OCI-LY7 (cell line): ENCODE measurements around the gene VPREB3. TPM values are rescaled to one million over a fixed set of nuclear protein-coding genes. Genes with fewer than 3 reads are reported as not detected.

Source experiments
- BruUV-seq: library from RNA; stranded (reverse); fragments of 400-500 nt; replicated peaks from 2 replicates; lab custom pipeline; 2021; lab: Mats Ljungman, UMichigan
- CTCF ChIA-PET: fragments of 300-600 bp; sonication (Branson Sonifier 250); formaldehyde crosslinking; loops from one replicate; lab custom pipeline; 2022; ENCODE audit warnings: antibody characterized with exemption; ENCODE audit not compliant: unreplicated experiment; lab: Charles Lee
- POLR2A ChIA-PET: fragments of 300-600 bp; sonication (Branson Sonifier 250); formaldehyde crosslinking; loops from one replicate; lab custom pipeline; 2022; ENCODE audit warnings: antibody characterized with exemption; lab: Charles Lee
- DNase-seq: peaks from one replicate; pipeline ENCODE4 v3.0.0-alpha.2; 2015; ENCODE audit warnings: low spot score
- H2AFZ ChIP-seq: fragments of 200-600 bp; sonication (generic), shearing (Covaris generic); 2 replicates; pipeline ENCODE4 v1.6.1; 2014; ENCODE audit warnings: mild to moderate bottlenecking, antibody characterized with exemption, low read length, moderate library complexity
- H3K27ac ChIP-seq: fragments of 200-600 bp; sonication (generic); 2 replicates; pipeline ENCODE4 v1.5.1; 2014; ENCODE audit warnings: mixed run types, low read depth, mild to moderate bottlenecking, moderate library complexity, low read length, inconsistent platforms; ENCODE audit not compliant: poor library complexity, severe bottlenecking
- H3K36me3 ChIP-seq: fragments of 200-600 bp; sonication (generic); 2 replicates; pipeline ENCODE4 v1.6.1; 2014; ENCODE audit warnings: mild to moderate bottlenecking, antibody characterized with exemption, low read length, moderate library complexity, mixed read lengths; ENCODE audit not compliant: insufficient read depth
- H3K4me1 ChIP-seq: fragments of 200-600 bp; sonication (generic); 2 replicates; pipeline ENCODE4 v1.5.1; 2014; ENCODE audit warnings: mild to moderate bottlenecking, low read length; ENCODE audit not compliant: insufficient read depth, poor library complexity, severe bottlenecking
- H3K4me2 ChIP-seq: fragments of 200-600 bp; sonication (generic); 2 replicates; pipeline ENCODE4 v1.6.1; 2014; ENCODE audit warnings: mild to moderate bottlenecking, low read length
- H3K4me3 ChIP-seq: fragments of 200-600 bp; sonication (generic); 2 replicates; pipeline ENCODE4 v1.5.1; 2014; ENCODE audit warnings: mild to moderate bottlenecking, low read depth, low read length; ENCODE audit not compliant: poor library complexity, severe bottlenecking
- H3K79me2 ChIP-seq: fragments of 200-600 bp; sonication (generic); 2 replicates; pipeline ENCODE4 v1.6.1; 2016; ENCODE audit warnings: low read depth, mild to moderate bottlenecking, low read length, moderate library complexity, mixed read lengths; ENCODE audit not compliant: insufficient read depth
- H3K9me2 ChIP-seq: fragments of 200-600 bp; sonication (generic); 2 replicates; pipeline ENCODE4 v1.6.1; 2016; ENCODE audit warnings: mild to moderate bottlenecking, low read length, mixed read lengths; ENCODE audit not compliant: insufficient read depth
- H3K9me3 ChIP-seq: fragments of 200-600 bp; sonication (generic); 2 replicates; pipeline ENCODE4 v1.6.1; 2014; ENCODE audit warnings: mild to moderate bottlenecking, mixed run types, low read length, mixed read lengths
- H4K20me1 ChIP-seq: fragments of 200-600 bp; sonication (generic); 2 replicates; pipeline ENCODE4 v1.6.1; 2014; ENCODE audit warnings: mild to moderate bottlenecking, antibody characterized with exemption, low read length, moderate library complexity, mixed read lengths; ENCODE audit not compliant: insufficient read depth
- CTCF ChIP-seq: fragments of 200-600 bp; sonication (generic); conservative IDR thresholded peaks from 2 replicates; pipeline ENCODE4 v1.5.1; 2014; ENCODE audit warnings: mild to moderate bottlenecking, antibody characterized with exemption, low read length, moderate library complexity, mixed read lengths
- EZH2phosphoT487 ChIP-seq: fragments of 200-600 bp; sonication (generic); IDR thresholded peaks from 2 replicates; pipeline ENCODE4 v1.6.1; 2018; ENCODE audit warnings: low read depth, borderline replicate concordance, mild to moderate bottlenecking, mixed run types, antibody characterized with exemption, low read length, moderate library complexity, mixed read lengths
- intact Hi-C: fragments of 100-400 bp; cut with micrococcal nuclease; formaldehyde crosslinking; loops from one replicate; pipeline ENCODE4 v1.10.0; 2022; ENCODE audit not compliant: unreplicated experiment
- total RNA-seq, 2 experiments: library from RNA; depleted of rRNA in 1 of 2; stranded (reverse); fragments of >200 nt in 1 of 2; shearing (Covaris generic) in 1 of 2; gene quantifications; 2 replicates each; pipeline ENCODE4 v1.2.3, GENCODE V29; 2014 to 2022

Gene VPREB3
- total RNA-seq, 2 experiments from 2014 or later, result 241 to 312 TPM

- peaks cover 18% of the 10 kb centered on the region for H3K4me1 ChIP-seq
- no peaks in the 10 kb centered on the region for H3K9me3 ChIP-seq
- no peak overlapping the region for H3K4me2 ChIP-seq
- CTCF ChIA-PET, result no interaction called here
- no peaks in the 10 kb centered on the region for H3K36me3 ChIP-seq
- POLR2A ChIA-PET, result no interaction called here
- no peak for TF ChIP-seq CTCF
- TF ChIP-seq EZH2phosphoT487, result no peak
- BruUV-seq, result no TSS peak
- H3K9me2 ChIP-seq, result no peaks in the 10 kb centered on the region
- no peaks in the 10 kb centered on the region for H4K20me1 ChIP-seq
- H2AFZ ChIP-seq, result no peak overlapping the region
- intact Hi-C loops, result no loop called here
- no peaks in the 10 kb centered on the region; the same call in 1 of the 2 replicates for H3K79me2 ChIP-seq
- H3K4me3 ChIP-seq, result no peak overlapping the region
- H3K27ac ChIP-seq, result no peak overlapping the region
- no peak for DNase-seq
These were observed 28.0 kb upstream of the VPREB3 start for GRCh38 chr22:23782252-23782651.

- BruUV-seq, result no TSS peak
- Histone ChIP-seq H3K4me2 (no peak overlapping the region), H3K79me2 (no peaks in the 10 kb centered on the region), H3K4me1 (peaks cover 18% of the 10 kb centered on the region), H2AFZ (no peak overlapping the region), H3K27ac (no peak overlapping the region), H3K36me3 (no peaks in the 10 kb centered on the region), H3K9me3 (no peaks in the 10 kb centered on the region), H3K9me2 (no peaks in the 10 kb centered on the region), H4K20me1 (no peaks in the 10 kb centered on the region), H3K4me3 (no peak overlapping the region)
- ChIA-PET POLR2A (no interaction called here), CTCF (no interaction called here)
- TF ChIP-seq EZH2phosphoT487 (no peak), CTCF (no peak)
- intact Hi-C loops, result no loop called here
- no peak for DNase-seq
These were observed 27.4 kb upstream of the VPREB3 start for GRCh38 chr22:23781511-23782183.

GRCh38 chr22:23781065-23781464 lies 26.8 kb upstream of the VPREB3 start:
- Histone ChIP-seq H3K36me3 (no peaks in the 10 kb centered on the region), H2AFZ (no peak overlapping the region), H4K20me1 (no peaks in the 10 kb centered on the region), H3K79me2 (no peaks in the 10 kb centered on the region), H3K9me2 (no peaks in the 10 kb centered on the region), H3K4me2 (no peak overlapping the region), H3K9me3 (no peaks in the 10 kb centered on the region), H3K4me1 (peaks cover 12% of the 10 kb centered on the region), H3K4me3 (no peak overlapping the region), H3K27ac (no peak overlapping the region)
- POLR2A ChIA-PET, result no interaction called here
- DNase-seq, result no peak
- TF ChIP-seq EZH2phosphoT487, result no peak
- no peak for TF ChIP-seq CTCF
- no TSS peak for BruUV-seq
- intact Hi-C loops, result no loop called here
- CTCF ChIA-PET, result no interaction called here
